Gastroesophageal sphincter (tissue), 4 donors: ENCODE measurements around the gene MBOAT2. TPM values are rescaled to one million over a fixed set of nuclear protein-coding genes. Genes with fewer than 3 reads are reported as not detected.

Experiments
- ATAC-seq: fragments of 150-250 bp; one replicate; pipeline ENCODE4 v1.9.1; 2016; ENCODE audit warnings: mild to moderate bottlenecking, moderate library complexity
- H3K27ac ChIP-seq, 4 donors: fragments of 200-600 bp; sonication (generic) in 3 of 4; 1 replicate in 3 of 4; 2 replicates in 1 of 4; pipeline ENCODE4 v1.5.1; 2016 to 2019
- H3K27me3 ChIP-seq: fragments of 200-600 bp; sonication (generic); one replicate; pipeline ENCODE4 v1.5.1; 2019
- H3K36me3 ChIP-seq, 2 donors: fragments of 200-600 bp; sonication (generic); one replicate each; pipeline ENCODE4 v1.5.1; 2019; ENCODE audit warnings: control low read depth in 1 of 2
- H3K4me1 ChIP-seq, 3 donors: fragments of 200-600 bp; sonication (generic); 1 replicate in 2 of 3; 2 replicates in 1 of 3; pipeline ENCODE4 v1.5.1; 2016 to 2019; ENCODE audit warnings: control low read depth in 2 of 3
- H3K4me3 ChIP-seq, 2 donors: fragments of 200-600 bp; sonication (generic); one replicate each; pipeline ENCODE4 v1.5.1; 2019; ENCODE audit warnings: mild to moderate bottlenecking in 1 of 2, moderate library complexity in 1 of 2
- H3K9me3 ChIP-seq, 3 donors: fragments of 200-600 bp; sonication (generic); one replicate each; pipeline ENCODE4 v1.5.1; 2017 to 2019; ENCODE audit warnings: control low read depth in 2 of 3
- CTCF ChIP-seq, 4 experiments: fragments of 200-600 bp in 2 of 4; fragments of 450-650 bp in 2 of 4; sonication (generic) in 1 of 4; IDR thresholded peaks; one replicate each; pipeline ENCODE4 v1.5.1; 2017 to 2019; ENCODE audit warnings: antibody characterized with exemption in 4 of 4, mild to moderate bottlenecking in 2 of 4, moderate library complexity in 2 of 4
- EP300 ChIP-seq: sonication (generic); formaldehyde crosslinking; IDR thresholded peaks from one replicate; pipeline ENCODE4 v1.6.1; 2017; ENCODE audit warnings: antibody characterized with exemption, mild to moderate bottlenecking
- POLR2A ChIP-seq, 2 donors: fragments of 450-650 bp; IDR thresholded peaks; one replicate each; pipeline ENCODE4 v1.6.1; 2017; ENCODE audit warnings: antibody characterized with exemption in 2 of 2, mild to moderate bottlenecking in 2 of 2, moderate library complexity in 1 of 2
- POLR2AphosphoS5 ChIP-seq: sonication (generic); formaldehyde crosslinking; IDR thresholded peaks from one replicate; pipeline ENCODE4 v1.6.1; 2017; ENCODE audit warnings: antibody characterized with exemption
- WGBS, 2 donors: methylation state at CpG; one replicate each; pipeline ENCODE4 v1.1.5; 2018; ENCODE audit warnings: low coverage in 1 of 2; 5-methylcytosine and 5-hydroxymethylcytosine counted together
- total RNA-seq, 4 donors: library from RNA; depleted of rRNA; stranded (reverse); fragments of >200 nt; gene quantifications; one replicate each; pipeline ENCODE4 v1.1.0, GENCODE V29; 2016

Gene MBOAT2
- total RNA-seq, 4 donors from 2014 or later = 21.0 to 27.0 (median 23.5) TPM

GRCh38 chr2:8851811-8852560 lies 151.5 kb downstream of the MBOAT2 start:
- Histone ChIP-seq H3K36me3 (no peaks in the 10 kb centered on the region), H3K27ac (no peak overlapping the region), H3K27me3 (no peaks in the 10 kb centered on the region), H3K4me3 (no peak overlapping the region), H3K9me3 (no peaks in the 10 kb centered on the region), H3K4me1 (no peaks in the 10 kb centered on the region)
- WGBS, 2 donors = 50 to 83% methylated on average over 3 to 7 of the region's 10 CpGs
- ATAC-seq = no peak
- TF ChIP-seq EP300 = no peak
- no peak for TF ChIP-seq POLR2A (IDR thresholded peaks at IDR 0.05)
- no peak for TF ChIP-seq CTCF (IDR thresholded peaks at IDR 0.05)
- no peak for TF ChIP-seq POLR2AphosphoS5

DNA sequence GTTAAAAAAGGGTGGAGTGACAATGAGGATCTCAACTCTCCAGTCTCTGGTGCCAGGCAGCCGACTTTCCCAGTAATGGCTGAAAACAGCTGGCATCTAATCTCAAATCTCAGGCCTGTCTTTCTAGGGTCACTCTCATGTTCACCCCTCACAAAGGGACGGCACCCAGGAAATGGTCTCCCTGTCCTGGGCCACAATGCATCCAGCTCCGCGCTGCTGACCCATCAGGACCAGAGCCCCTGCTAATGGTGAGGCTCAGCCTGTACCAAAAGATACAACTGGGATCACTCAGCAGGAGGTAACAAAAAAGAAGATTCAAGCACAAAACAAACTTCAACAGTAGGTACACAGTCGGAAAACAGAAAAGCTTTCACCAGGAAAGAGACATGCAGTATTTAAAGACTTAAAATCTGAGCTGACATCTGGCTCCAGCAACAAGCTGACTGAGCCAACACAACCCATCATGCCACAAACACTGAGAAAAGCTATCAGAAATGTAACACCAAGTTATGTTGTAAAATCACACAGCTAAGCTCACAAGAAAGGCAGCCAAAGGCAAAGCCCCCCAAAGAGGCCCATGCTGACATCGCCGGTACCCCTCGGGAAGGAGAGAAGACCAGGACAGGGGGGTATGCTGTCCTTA lies 152.5 kb downstream of the MBOAT2 start:
- no peak for TF ChIP-seq POLR2AphosphoS5
- no peak for TF ChIP-seq CTCF (IDR thresholded peaks at IDR 0.05)
- TF ChIP-seq POLR2A (IDR thresholded peaks at IDR 0.05) = no peak
- no peak for TF ChIP-seq EP300
- Histone ChIP-seq H3K9me3 (no peaks in the 10 kb centered on the region), H3K27ac (no peak overlapping the region), H3K4me1 (no peaks in the 10 kb centered on the region), H3K36me3 (no peaks in the 10 kb centered on the region), H3K4me3 (no peak overlapping the region), H3K27me3 (no peaks in the 10 kb centered on the region)
- WGBS, 2 donors = 64 to 70% methylated on average over 2 to 6 of the region's 8 CpGs
- no peak for ATAC-seq

DNA sequence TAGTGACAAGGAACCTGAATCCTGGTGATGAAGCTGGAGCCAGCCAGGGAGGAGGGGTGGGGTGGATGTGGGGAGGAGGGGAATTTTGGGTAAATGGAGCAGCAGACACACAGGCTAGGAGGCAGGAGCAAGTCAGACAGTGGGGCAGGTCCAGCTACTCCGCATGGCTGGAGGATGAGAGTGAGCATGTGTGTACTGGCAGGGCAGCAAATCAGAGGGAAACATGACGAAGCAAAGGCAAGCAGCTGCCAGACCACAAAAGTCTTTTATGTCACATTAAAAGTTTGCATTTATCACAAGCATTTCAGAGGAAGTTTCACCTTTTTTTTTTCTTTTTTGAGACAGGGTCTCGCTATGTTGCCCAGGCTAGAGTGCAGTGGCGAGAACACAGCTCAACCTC lies 154.2 kb downstream of the MBOAT2 start:
- no peak overlapping the region for H3K4me3 ChIP-seq
- no peaks in the 10 kb centered on the region for H3K4me1 ChIP-seq
- H3K9me3 ChIP-seq = no peaks in the 10 kb centered on the region
- 61% methylated on average over 3 of the region's 4 CpGs; no CpG with 5 or more reads in 1 of the 2 donors for WGBS, 2 donors
- ATAC-seq = no peak
- H3K27ac ChIP-seq = no peak overlapping the region
- TF ChIP-seq CTCF (IDR thresholded peaks at IDR 0.05) (no peak), POLR2A (IDR thresholded peaks at IDR 0.05) (no peak), EP300 (no peak), POLR2AphosphoS5 (no peak)
- no peaks in the 10 kb centered on the region for H3K36me3 ChIP-seq
- no peaks in the 10 kb centered on the region for H3K27me3 ChIP-seq

GRCh38 chr2:8848328-8849100 lies 155.0 kb downstream of the MBOAT2 start:
- no peak for ATAC-seq
- Histone ChIP-seq H3K27me3 (no peaks in the 10 kb centered on the region), H3K4me1 (no peaks in the 10 kb centered on the region), H3K36me3 (no peaks in the 10 kb centered on the region), H3K9me3 (no peaks in the 10 kb centered on the region), H3K4me3 (no peak overlapping the region), H3K27ac (no peak overlapping the region)
- WGBS, 2 donors = 67 to 69% methylated on average over 7 of the region's 7 CpGs
- TF ChIP-seq EP300 (no peak), POLR2A (IDR thresholded peaks at IDR 0.05) (no peak), CTCF (IDR thresholded peaks at IDR 0.05) (no peak), POLR2AphosphoS5 (no peak)
